Spleen (tissue), 7 donors: Measurements from ENCODE around the gene PHLDB1.

ENCODE experiments used
- CTCF ChIP-seq, 11 experiments: fragments of 200-600 bp in 7 of 11; fragments of 450-650 bp in 4 of 11; sonication (generic) in 4 of 11; IDR thresholded peaks in 8 of 11; conservative IDR thresholded peaks in 3 of 11; 1 replicate in 7 of 11; 2 replicates in 4 of 11; pipeline versions ENCODE4 v1.4.0 to v1.8.0; 2016 to 2021; ENCODE audit warnings: antibody characterized with exemption in 11 of 11, inconsistent platforms in 4 of 11, mild to moderate bottlenecking in 1 of 11
- POLR2A ChIP-seq, 3 donors: fragments of 450-650 bp; IDR thresholded peaks; one replicate each; pipeline ENCODE4 v1.5.1; 2017; ENCODE audit warnings: antibody characterized with exemption in 3 of 3, mild to moderate bottlenecking in 1 of 3
- POLR2AphosphoS5 ChIP-seq, 3 donors: sonication (generic); formaldehyde crosslinking; IDR thresholded peaks; one replicate each; pipeline ENCODE4 v1.5.1; 2017; ENCODE audit warnings: antibody characterized with exemption in 3 of 3
- donor health status: DM: no; HTN: no; CAD: no; lungs with moderate emphysema.
- donor health status: DM: no; HTN: no; CAD: no.
- donor health status: DM: no; HTN: no; CAD: no.

- TF ChIP-seq CTCF (IDR thresholded peaks at IDR 0.05 in 8 of 11, conservative IDR thresholded peaks at IDR 0.05 in 3 of 11) (no peak), POLR2AphosphoS5 (IDR thresholded peaks at IDR 0.05) (no peak), POLR2A (IDR thresholded peaks at IDR 0.05) (no peak)
Observed at GRCh38 chr11:118684187-118684586, 76.8 kb downstream of the PHLDB1 start.
